Trophoblast cell (in vitro differentiated cells and primary cell): Measurements from ENCODE around the gene VWA2. TPM values are rescaled to one million over a fixed set of nuclear protein-coding genes. Genes with fewer than 3 reads are reported as not detected.
A peak's percentile ranks its signal among the peaks of the same experiment; 100 is the strongest.

Source experiments
- DNase-seq, 2 donors: peaks; one replicate each; pipeline ENCODE4 v3.0.0-alpha.2; 2016
- H2AFZ ChIP-seq: 2 replicates; pipeline ENCODE4 v1.6.1; 2013; ENCODE audit warnings: low read length, moderate library complexity, mild to moderate bottlenecking; ENCODE audit not compliant: insufficient read depth, poor library complexity
- H2AK5ac ChIP-seq: 2 replicates; pipeline ENCODE4 v1.6.1; 2013; ENCODE audit warnings: mild to moderate bottlenecking, low read length
- H2BK120ac ChIP-seq: 2 replicates; pipeline ENCODE4 v1.6.1; 2013; ENCODE audit warnings: low read length, mild to moderate bottlenecking, moderate library complexity; ENCODE audit not compliant: insufficient read depth, poor library complexity
- H2BK12ac ChIP-seq: 2 replicates; pipeline ENCODE4 v1.6.1; 2013; ENCODE audit warnings: mild to moderate bottlenecking, low read length, moderate library complexity
- H2BK5ac ChIP-seq: 2 replicates; pipeline ENCODE4 v1.6.1; 2013; ENCODE audit warnings: low read length, low read depth, moderate library complexity, mild to moderate bottlenecking; ENCODE audit not compliant: poor library complexity
- H3K14ac ChIP-seq: 2 replicates; pipeline ENCODE4 v1.6.1; 2013; ENCODE audit warnings: mild to moderate bottlenecking, low read length
- H3K18ac ChIP-seq: 2 replicates; pipeline ENCODE4 v1.6.1; 2013; ENCODE audit warnings: mild to moderate bottlenecking, low read length
- H3K23ac ChIP-seq: 2 replicates; pipeline ENCODE4 v1.6.1; 2013; ENCODE audit warnings: low read length
- H3K27ac ChIP-seq: 2 replicates; pipeline ENCODE4 v1.5.1; 2013; ENCODE audit warnings: low read depth, mild to moderate bottlenecking, inconsistent platforms, low read length, moderate library complexity
- H3K27me3 ChIP-seq: 2 replicates; pipeline ENCODE4 v1.6.1; 2013; ENCODE audit warnings: inconsistent platforms, mild to moderate bottlenecking, low read length, moderate library complexity; ENCODE audit not compliant: insufficient read depth
- H3K36me3 ChIP-seq, 2 experiments: 1 replicate in 1 of 2; 2 replicates in 1 of 2; pipeline ENCODE4 v1.6.1; 2013; ENCODE audit warnings: low read length in 2 of 2, mild to moderate bottlenecking in 2 of 2, moderate library complexity in 1 of 2; ENCODE audit not compliant: insufficient read depth in 2 of 2, control insufficient read depth in 1 of 2
- H3K4ac ChIP-seq: 2 replicates; pipeline ENCODE4 v1.6.1; 2013; ENCODE audit warnings: low read depth, mild to moderate bottlenecking, low read length, moderate library complexity
- H3K4me1 ChIP-seq, 2 experiments: 1 replicate in 1 of 2; 2 replicates in 1 of 2; pipeline ENCODE4 v1.6.1; 2013; ENCODE audit warnings: low read length in 2 of 2, mild to moderate bottlenecking in 2 of 2, moderate library complexity in 1 of 2; ENCODE audit not compliant: insufficient read depth in 2 of 2, control insufficient read depth in 1 of 2
- H3K4me2 ChIP-seq: 2 replicates; pipeline ENCODE4 v1.6.1; 2013; ENCODE audit warnings: inconsistent platforms, mild to moderate bottlenecking, low read length, moderate library complexity
- H3K4me3 ChIP-seq: 2 replicates; pipeline ENCODE4 v1.5.1; 2013; ENCODE audit warnings: mild to moderate bottlenecking, low read depth, low read length, inconsistent platforms
- H3K79me1 ChIP-seq: one replicate; pipeline ENCODE4 v1.6.1; 2013; ENCODE audit warnings: low read length
- H3K79me2 ChIP-seq: 2 replicates; pipeline ENCODE4 v1.6.1; 2013; ENCODE audit warnings: low read length, mild to moderate bottlenecking; ENCODE audit not compliant: control insufficient read depth, insufficient read depth, poor library complexity
- H3K9ac ChIP-seq: 2 replicates; pipeline ENCODE4 v1.6.1; 2013; ENCODE audit warnings: mild to moderate bottlenecking, low read length
- H3K9me3 ChIP-seq: 2 replicates; pipeline ENCODE4 v1.6.1; 2013; ENCODE audit warnings: low read depth, mild to moderate bottlenecking, control low read depth, inconsistent platforms, low read length; ENCODE audit not compliant: insufficient read depth
- H4K12ac ChIP-seq: 2 replicates; pipeline ENCODE4 v1.6.1; 2013; ENCODE audit warnings: low read depth, mild to moderate bottlenecking, low read length, moderate library complexity
- H4K8ac ChIP-seq: 2 replicates; pipeline ENCODE4 v1.6.1; 2013; ENCODE audit warnings: low read depth, mild to moderate bottlenecking, low read length, moderate library complexity
- H4K91ac ChIP-seq: one replicate; pipeline ENCODE4 v1.6.1; 2013; ENCODE audit warnings: low read depth, mild to moderate bottlenecking, low read length, moderate library complexity
- WGBS: extraction: QIAGEN DNeasy Blood & Tissue Kit; methylation state at CpG from one replicate; pipeline ENCODE4 v1.1.7; 2013; ENCODE audit warnings: missing lambda C conversion rate; ENCODE audit not compliant: insufficient read length, insufficient coverage; ENCODE audit errors: extremely low coverage; 5-methylcytosine and 5-hydroxymethylcytosine counted together
- polyA plus RNA-seq: library from polyadenylated mRNA; stranded (reverse); fragments of 200-250 nt; gene quantifications from 2 replicates; pipeline ENCODE4 v1.2.3, GENCODE V29; 2013

The VWA2 gene, protein sequence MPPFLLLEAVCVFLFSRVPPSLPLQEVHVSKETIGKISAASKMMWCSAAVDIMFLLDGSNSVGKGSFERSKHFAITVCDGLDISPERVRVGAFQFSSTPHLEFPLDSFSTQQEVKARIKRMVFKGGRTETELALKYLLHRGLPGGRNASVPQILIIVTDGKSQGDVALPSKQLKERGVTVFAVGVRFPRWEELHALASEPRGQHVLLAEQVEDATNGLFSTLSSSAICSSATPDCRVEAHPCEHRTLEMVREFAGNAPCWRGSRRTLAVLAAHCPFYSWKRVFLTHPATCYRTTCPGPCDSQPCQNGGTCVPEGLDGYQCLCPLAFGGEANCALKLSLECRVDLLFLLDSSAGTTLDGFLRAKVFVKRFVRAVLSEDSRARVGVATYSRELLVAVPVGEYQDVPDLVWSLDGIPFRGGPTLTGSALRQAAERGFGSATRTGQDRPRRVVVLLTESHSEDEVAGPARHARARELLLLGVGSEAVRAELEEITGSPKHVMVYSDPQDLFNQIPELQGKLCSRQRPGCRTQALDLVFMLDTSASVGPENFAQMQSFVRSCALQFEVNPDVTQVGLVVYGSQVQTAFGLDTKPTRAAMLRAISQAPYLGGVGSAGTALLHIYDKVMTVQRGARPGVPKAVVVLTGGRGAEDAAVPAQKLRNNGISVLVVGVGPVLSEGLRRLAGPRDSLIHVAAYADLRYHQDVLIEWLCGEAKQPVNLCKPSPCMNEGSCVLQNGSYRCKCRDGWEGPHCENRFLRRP
- 0.11 and 0.14 TPM in 2 replicates for polyA plus RNA-seq

GRCh38 chr10:114239117-114239993 is at the start of gene VWA2:
Gene VWA2 (plus strand): TSS chr10:114239254. CDS start chr10:114248714, 9,460 bp downstream.
- Histone ChIP-seq H3K4me1 (no peaks in the 10 kb centered on the region), H4K12ac (no peak within 1 kb of the TSS), H3K79me2 (no peaks in the 10 kb centered on the region), H3K4ac (no peak within 1 kb of the TSS), H3K27me3 (peaks cover 19% of the 10 kb centered on the region), H4K8ac (no peak within 1 kb of the TSS), H2AFZ (peak within 1 kb of the TSS; percentile 54), H3K79me1 (no peaks in the 10 kb centered on the region), H3K4me2 (peak within 1 kb of the TSS; percentile 92), H3K4me3 (peak within 1 kb of the TSS; percentile 67), H2BK120ac (no peak within 1 kb of the TSS), H2AK5ac (no peak within 1 kb of the TSS), H3K14ac (no peak within 1 kb of the TSS), H2BK5ac (no peak within 1 kb of the TSS), H4K91ac (no peak within 1 kb of the TSS), H3K9me3 (peaks cover 3% of the 10 kb centered on the region), H3K9ac (no peak within 1 kb of the TSS), H3K18ac (no peak within 1 kb of the TSS), H2BK12ac (no peak within 1 kb of the TSS), H3K27ac (no peak within 1 kb of the TSS), H3K23ac (no peak within 1 kb of the TSS), H3K36me3 (no peaks in the 10 kb centered on the region)
- WGBS, result no CpG with 5 or more reads among the region's 79 CpGs
- no peak for DNase-seq

- no peak overlapping the region for H3K4me2 ChIP-seq
- WGBS, result no CpG with 5 or more reads among the region's 8 CpGs
- no peak overlapping the region for H3K9ac ChIP-seq
These were observed 49.4 kb upstream of the VWA2 start for GRCh38 chr10:114189700-114190099.

DNA sequence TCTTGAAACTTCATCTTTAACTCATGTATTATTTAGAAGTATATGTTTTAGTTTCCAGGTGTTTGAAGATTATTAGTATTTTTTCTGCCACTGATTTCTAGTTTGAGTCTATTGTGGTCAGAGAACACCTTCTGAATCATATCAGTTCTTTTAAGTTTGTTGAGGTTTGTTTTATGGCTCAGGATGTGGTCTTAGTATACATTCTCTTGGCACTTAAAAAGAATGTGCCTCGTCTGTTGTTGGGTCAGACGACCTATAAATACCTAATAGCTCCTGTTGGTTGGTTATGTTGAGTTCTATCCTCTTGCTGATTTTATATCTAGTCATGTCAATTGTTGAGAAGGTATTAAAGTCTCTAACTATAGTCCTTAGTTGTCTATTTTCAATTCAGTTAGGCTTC is 44.0 kb upstream of the VWA2 start:
- Histone ChIP-seq H4K12ac (no peak overlapping the region), H4K91ac (no peak overlapping the region), H2BK120ac (no peak overlapping the region), H3K36me3 (no peaks in the 10 kb centered on the region), H3K4ac (no peak overlapping the region), H3K27me3 (no peaks in the 10 kb centered on the region), H3K4me2 (no peak overlapping the region), H3K4me1 (no peaks in the 10 kb centered on the region), H3K18ac (no peak overlapping the region), H2AK5ac (no peak overlapping the region), H2AFZ (no peak overlapping the region), H3K79me1 (no peaks in the 10 kb centered on the region), H2BK5ac (no peak overlapping the region), H4K8ac (no peak overlapping the region), H3K23ac (no peak overlapping the region), H2BK12ac (no peak overlapping the region), H3K27ac (no peak overlapping the region), H3K79me2 (no peaks in the 10 kb centered on the region), H3K4me3 (no peak overlapping the region), H3K9me3 (no peaks in the 10 kb centered on the region), H3K9ac (no peak overlapping the region), H3K14ac (no peak overlapping the region)
- WGBS, result no CpG with 5 or more reads among the region's 2 CpGs
- no peak for DNase-seq

More at GRCh38 chr10:114189700-114190099, 49.4 kb upstream of the VWA2 start:
- no peak overlapping the region for H3K27ac ChIP-seq
- no peak overlapping the region for H2BK12ac ChIP-seq
- no peaks in the 10 kb centered on the region for H3K79me2 ChIP-seq
- no peak overlapping the region for H2BK120ac ChIP-seq
- H2BK5ac ChIP-seq, result no peak overlapping the region
- H3K36me3 ChIP-seq, result no peaks in the 10 kb centered on the region
- no peaks in the 10 kb centered on the region for H3K27me3 ChIP-seq
- H3K4ac ChIP-seq, result no peak overlapping the region
- no peak overlapping the region for H4K8ac ChIP-seq
- H4K12ac ChIP-seq, result no peak overlapping the region
- no peak overlapping the region for H3K14ac ChIP-seq
- no peaks in the 10 kb centered on the region for H3K79me1 ChIP-seq
- no peak overlapping the region for H4K91ac ChIP-seq
- H3K4me3 ChIP-seq, result no peak overlapping the region
- peak in 1 of 2 donors; percentile 82 for DNase-seq
- H3K9me3 ChIP-seq, result no peaks in the 10 kb centered on the region
- H2AFZ ChIP-seq, result no peak overlapping the region
- H3K4me1 ChIP-seq, result no peaks in the 10 kb centered on the region
- no peak overlapping the region for H3K18ac ChIP-seq
- H3K23ac ChIP-seq, result no peak overlapping the region
- no peak overlapping the region for H2AK5ac ChIP-seq

DNA sequence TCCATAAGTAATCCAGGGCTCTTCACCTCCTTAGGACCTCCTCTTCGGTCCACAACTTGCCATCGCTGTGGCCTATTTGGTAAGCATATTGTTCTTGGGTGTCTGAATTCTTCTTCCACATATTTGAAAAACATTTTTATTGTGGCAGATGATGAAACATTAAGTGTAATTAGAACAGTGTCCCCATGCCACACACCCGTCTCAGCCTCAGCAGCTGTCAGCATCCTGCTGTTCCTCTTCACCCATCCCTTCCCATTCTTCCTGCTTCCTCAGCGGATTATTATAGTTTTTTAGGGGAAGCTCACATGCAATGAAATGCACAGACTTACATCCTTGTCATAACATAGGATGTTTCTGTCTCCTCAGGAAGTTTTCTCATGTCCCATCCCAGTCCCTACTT is 39.8 kb upstream of the VWA2 start:
- no peak overlapping the region for H3K4ac ChIP-seq
- H2BK120ac ChIP-seq, result no peak overlapping the region
- no peak overlapping the region for H3K18ac ChIP-seq
- H3K9me3 ChIP-seq, result no peaks in the 10 kb centered on the region
- H2AFZ ChIP-seq, result no peak overlapping the region
- no peak for DNase-seq
- no peak overlapping the region for H4K91ac ChIP-seq
- no peak overlapping the region for H3K4me2 ChIP-seq
- no peak overlapping the region for H3K4me3 ChIP-seq
- H3K79me2 ChIP-seq, result no peaks in the 10 kb centered on the region
- no peak overlapping the region for H2BK12ac ChIP-seq
- H3K9ac ChIP-seq, result no peak overlapping the region
- H3K27me3 ChIP-seq, result no peaks in the 10 kb centered on the region
- no peaks in the 10 kb centered on the region for H3K79me1 ChIP-seq
- no peak overlapping the region for H2AK5ac ChIP-seq
- H3K4me1 ChIP-seq, result no peaks in the 10 kb centered on the region
- WGBS, result no CpG with 5 or more reads among the region's 4 CpGs
- H3K23ac ChIP-seq, result no peak overlapping the region
- no peak overlapping the region for H3K14ac ChIP-seq
- H4K12ac ChIP-seq, result no peak overlapping the region
- no peak overlapping the region for H4K8ac ChIP-seq
- H3K27ac ChIP-seq, result no peak overlapping the region
- H2BK5ac ChIP-seq, result no peak overlapping the region
- H3K36me3 ChIP-seq, result no peaks in the 10 kb centered on the region
